Astrocyte of the spinal cord (primary cell): ENCODE results near the gene FAM98B.

Experiments
- DNase-seq: peaks from one replicate; pipeline ENCODE4 v3.0.0; 2011; ENCODE audit warnings: low read depth, low spot score
- H3K4me3 ChIP-seq: 2 replicates; pipeline ENCODE4 v1.5.1; 2011; ENCODE audit warnings: low read depth, mild to moderate bottlenecking, low read length, moderate library complexity
- CTCF ChIP-seq: IDR thresholded peaks from 2 replicates; pipeline ENCODE4 v1.5.1; 2012; ENCODE audit warnings: low read depth, mild to moderate bottlenecking, low read length, inconsistent platforms
- in situ Hi-C: cut with HindIII; loops from 2 replicates; pipeline ENCODE4 v1.10.0; 2017; ENCODE audit warnings: low sequenced_read_pairs

Gene FAM98B

GRCh38 chr15:38481761-38482160, 27.8 kb downstream of the FAM98B start:
- in situ Hi-C loops, result no loop called here
- DNase-seq, result no peak
- H3K4me3 ChIP-seq, result no peak overlapping the region
- TF ChIP-seq CTCF, result no peak

- no peak for DNase-seq
- no peak for TF ChIP-seq CTCF
- H3K4me3 ChIP-seq, result no peak overlapping the region
- in situ Hi-C loops, result no loop called here
These were observed 28.6 kb downstream of the FAM98B start for GRCh38 chr15:38482572-38482971.

- H3K4me3 ChIP-seq, result no peak overlapping the region
- peak; percentile 5 for DNase-seq
- in situ Hi-C loops, result no loop called here
- no peak for TF ChIP-seq CTCF
These were observed 33.0 kb downstream of the FAM98B start for GRCh38 chr15:38486936-38487335.

- no peak for TF ChIP-seq CTCF
- in situ Hi-C loops, result no loop called here
- no peak for DNase-seq
- no peak overlapping the region for H3K4me3 ChIP-seq
These were observed 33.5 kb downstream of the FAM98B start for GRCh38 chr15:38487378-38487777.

GRCh38 chr15:38490242-38490922, 36.5 kb downstream of the FAM98B start:
- peak; percentile 70 for DNase-seq
- no peak overlapping the region for H3K4me3 ChIP-seq
- in situ Hi-C loops, result no loop called here

GRCh38 chr15:38496151-38496550, 42.2 kb downstream of the FAM98B start:
- TF ChIP-seq CTCF, result no peak
- no peak overlapping the region for H3K4me3 ChIP-seq
- DNase-seq, result no peak
- in situ Hi-C loops, result no loop called here

More at GRCh38 chr15:38490242-38490922, 36.5 kb downstream of the FAM98B start:
- TF ChIP-seq CTCF, result no peak
